T47D (cell line): ENCODE results near the gene ITFG1.
A peak's percentile ranks its signal among the peaks of the same experiment; 100 is the strongest.
"Not testable (repeated sequence)": the region's sequence is repeated elsewhere in the genome, so short reads cannot be mapped to it uniquely, and the experiment has no call there.

Experiments
- DNase-seq, 2 experiments: peaks; one replicate each; pipeline versions ENCODE4 v3.0.0 to v3.0.0-alpha.2; 2011 to 2012; ENCODE audit warnings: low read depth in 1 of 2, low spot score in 1 of 2
- JUND ChIP-seq: IDR thresholded peaks from 2 replicates; pipeline ENCODE4 v1.6.1; 2012; ENCODE audit warnings: low read depth
- in situ Hi-C: cut with HindIII; loops from 2 replicates; pipeline ENCODE4 v1.10.0; 2016; ENCODE audit warnings: low sequenced_read_pairs, low pct_unique_long_range_greater_than_20kb

ITFG1 gene

DNA sequence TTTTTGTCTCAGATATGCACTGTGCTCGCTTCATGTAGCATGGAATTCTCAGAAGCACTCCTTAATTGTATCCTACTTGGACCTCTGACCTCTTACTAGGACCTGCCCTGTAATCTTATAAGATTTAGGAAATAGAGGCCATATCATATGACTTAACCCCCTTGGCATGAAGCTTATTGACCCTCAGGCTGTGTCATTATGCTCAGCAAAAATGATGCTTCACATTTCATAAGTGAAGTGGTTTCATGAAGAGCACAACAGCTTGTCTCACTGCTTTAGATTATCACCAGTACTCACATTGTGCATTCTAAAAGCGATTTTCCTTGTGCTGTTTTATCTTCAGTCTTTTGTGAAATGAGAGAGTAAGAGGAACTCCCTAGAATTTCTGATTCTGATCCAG, 6.6 kb upstream of the ITFG1 start:
- TF ChIP-seq JUND: no peak
- in situ Hi-C loops: no loop called here
- no peak for DNase-seq

GRCh38 chr16:47465919-47466630, 5.2 kb upstream of the ITFG1 start:
- TF ChIP-seq JUND: no peak
- DNase-seq: no peak
- in situ Hi-C loops: no loop called here

- no peak for TF ChIP-seq JUND
- no peak for DNase-seq
- in situ Hi-C loops: no loop called here
Measured at GRCh38 chr16:47463771-47464624, 3.1 kb upstream of the ITFG1 start.

DNA sequence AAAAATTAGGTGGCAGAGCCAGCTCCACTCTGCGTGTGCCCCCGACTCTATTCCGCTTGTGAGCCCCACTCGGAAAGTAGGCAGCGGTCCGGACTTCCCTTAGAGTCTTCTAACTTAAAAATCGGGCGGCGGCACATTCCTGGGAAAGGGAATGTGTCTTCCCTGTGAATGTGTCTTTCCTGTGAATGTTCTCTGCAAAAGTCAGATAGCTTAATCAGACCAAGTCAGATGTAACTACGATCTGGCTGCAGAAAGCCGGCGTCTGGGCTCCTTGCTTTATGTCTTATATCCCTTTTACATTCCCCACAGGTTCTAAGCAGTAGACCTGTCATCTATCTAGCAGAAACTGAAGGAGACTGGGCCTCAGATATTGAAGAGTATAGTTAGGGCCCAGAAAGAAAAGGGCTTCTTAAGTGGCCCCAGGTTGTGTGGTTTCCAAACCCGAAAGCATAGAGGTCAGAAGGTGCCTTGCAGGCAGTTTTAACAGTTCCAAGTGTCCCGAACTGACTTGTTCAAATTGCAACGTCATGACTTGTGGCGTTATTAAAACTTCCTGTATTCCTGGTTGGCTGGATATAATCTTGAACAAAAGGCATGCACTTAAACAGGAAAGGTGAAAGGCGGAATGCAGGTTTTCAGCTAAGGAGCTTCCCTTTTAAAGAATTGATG, 869 bp upstream of the ITFG1 start:
- in situ Hi-C loops: no loop called here
- TF ChIP-seq JUND: no peak; the same call in 1 of the 2 replicates
- peak; percentile 30 to 91 for DNase-seq

GRCh38 chr16:47460359-47460710, 528 bp downstream of the ITFG1 start:
- in situ Hi-C loops: no loop called here
- TF ChIP-seq JUND: no peak
- DNase-seq: peak; percentile 6 to 33

DNA sequence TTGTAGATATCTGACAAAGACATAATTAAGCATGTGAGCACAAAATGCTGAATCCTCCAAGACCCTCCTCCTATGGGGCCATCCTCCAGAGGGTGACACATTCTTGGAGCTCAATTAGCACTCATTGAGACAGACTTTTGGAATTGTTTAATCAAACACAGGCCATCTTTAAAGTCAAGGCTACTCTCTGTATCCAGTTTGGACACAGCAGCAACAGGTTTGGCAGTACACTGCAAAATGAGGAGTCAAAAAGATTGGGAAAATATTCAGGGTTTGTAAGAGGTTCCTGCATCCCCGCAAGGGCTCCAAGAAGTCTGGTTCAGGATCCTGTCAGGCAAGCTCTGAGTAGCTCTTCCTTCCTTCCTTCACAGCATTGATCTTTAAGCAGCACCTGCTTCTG, 1.3 kb downstream of the ITFG1 start:
- in situ Hi-C loops: no loop called here
- DNase-seq: peak in 1 of 2 experiments; percentile 4
- TF ChIP-seq JUND: no peak

DNA sequence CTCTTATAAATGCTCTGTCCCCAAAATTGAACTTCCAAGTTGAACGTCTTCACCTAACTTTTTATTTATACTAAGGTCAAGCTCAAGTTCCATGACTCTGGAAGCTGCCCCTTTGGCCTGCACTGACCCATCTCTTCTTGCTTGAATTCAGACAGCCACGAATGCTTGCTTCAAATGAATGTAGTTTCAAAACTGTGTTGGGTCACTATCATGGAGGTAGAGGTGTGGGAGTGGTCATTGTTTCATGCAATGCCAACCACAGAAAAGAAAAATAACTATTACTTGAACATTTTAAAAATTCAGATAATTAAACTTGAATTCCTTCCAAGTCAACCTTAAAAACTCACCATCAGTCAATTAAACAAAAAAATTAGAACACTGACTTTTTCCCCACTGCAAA, 2.5 kb downstream of the ITFG1 start:
- in situ Hi-C loops: no loop called here
- no peak for TF ChIP-seq JUND
- DNase-seq: no peak

GRCh38 chr16:47449788-47450187, 11.1 kb downstream of the ITFG1 start:
- no peak for DNase-seq
- no peak for TF ChIP-seq JUND
- in situ Hi-C loops: no loop called here

DNA sequence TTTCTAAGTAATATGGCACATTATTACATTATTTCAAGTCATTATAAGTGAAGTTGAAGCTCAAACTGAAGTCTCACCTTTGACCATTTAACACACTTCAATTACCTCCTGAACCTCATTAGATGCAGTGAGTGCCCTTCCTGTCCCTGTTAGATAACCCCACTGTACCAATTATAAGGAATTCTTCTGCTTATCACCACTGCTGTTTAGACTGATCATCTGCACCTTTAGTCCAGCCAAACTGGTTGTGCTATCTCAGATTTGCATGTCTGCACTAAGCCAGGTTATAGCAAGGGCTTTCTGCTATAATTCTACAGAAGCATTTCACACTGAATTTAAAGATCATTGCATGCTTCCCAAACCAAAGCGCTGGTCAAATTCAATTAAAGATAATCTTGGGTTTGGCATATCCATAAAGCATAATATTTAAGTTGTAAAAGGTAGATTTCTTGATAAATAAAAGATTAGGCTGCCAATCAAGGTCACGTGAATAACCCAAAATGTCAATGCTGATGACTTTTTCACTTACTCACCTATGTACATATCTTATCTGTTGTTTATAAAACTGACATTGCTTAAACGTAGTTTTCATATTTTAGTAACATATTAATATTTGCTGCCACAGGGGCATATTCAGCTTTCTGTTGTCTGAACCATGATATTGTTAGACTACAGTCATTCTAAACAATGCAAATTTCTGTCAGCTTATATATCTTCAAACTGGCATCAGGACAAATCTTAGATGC, 11.9 kb downstream of the ITFG1 start:
- DNase-seq: no peak
- TF ChIP-seq JUND: no peak
- in situ Hi-C loops: no loop called here

DNA sequence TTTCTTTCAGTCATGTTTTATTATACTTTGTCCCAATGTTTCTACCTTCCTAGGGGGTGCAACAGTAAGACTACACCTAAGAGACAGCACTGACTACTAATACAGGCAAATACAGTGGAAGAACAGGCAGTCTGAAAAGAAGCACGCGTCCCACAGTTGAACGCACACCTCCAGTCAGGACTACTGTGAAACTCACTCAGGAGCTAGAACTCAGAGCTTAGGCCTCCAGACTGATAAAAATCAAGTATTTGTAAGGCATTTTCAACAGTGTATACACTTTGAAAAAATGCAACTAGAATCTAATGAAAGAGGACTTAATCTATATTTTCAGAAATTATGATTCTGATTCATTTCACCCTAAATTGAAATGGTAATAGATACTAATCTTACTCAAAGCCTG, 14.4 kb downstream of the ITFG1 start:
- no peak for DNase-seq
- TF ChIP-seq JUND: no peak
- in situ Hi-C loops: no loop called here

DNA sequence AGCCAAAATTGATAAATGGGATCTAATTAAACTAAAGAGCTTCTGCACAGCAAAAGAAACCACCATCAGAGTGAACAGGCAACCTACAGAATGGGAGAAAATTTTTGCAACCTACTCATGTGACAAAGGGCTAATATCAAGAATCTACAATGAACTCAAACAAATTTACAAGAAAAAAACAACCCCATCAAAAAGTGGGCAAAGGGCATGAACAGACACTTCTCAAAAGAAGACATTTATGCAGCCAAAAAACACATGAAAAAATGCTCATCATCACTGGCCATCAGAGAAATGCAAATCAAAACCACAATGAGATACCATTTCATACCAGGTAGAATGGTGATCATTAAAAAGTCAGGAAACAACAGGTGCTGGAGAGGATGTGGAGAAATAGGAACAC, 18.0 kb downstream of the ITFG1 start:
- DNase-seq, in situ Hi-C loops: not testable (repeated sequence)

GRCh38 chr16:47440066-47440465, 20.8 kb downstream of the ITFG1 start:
- in situ Hi-C loops, DNase-seq: not testable (repeated sequence)

DNA sequence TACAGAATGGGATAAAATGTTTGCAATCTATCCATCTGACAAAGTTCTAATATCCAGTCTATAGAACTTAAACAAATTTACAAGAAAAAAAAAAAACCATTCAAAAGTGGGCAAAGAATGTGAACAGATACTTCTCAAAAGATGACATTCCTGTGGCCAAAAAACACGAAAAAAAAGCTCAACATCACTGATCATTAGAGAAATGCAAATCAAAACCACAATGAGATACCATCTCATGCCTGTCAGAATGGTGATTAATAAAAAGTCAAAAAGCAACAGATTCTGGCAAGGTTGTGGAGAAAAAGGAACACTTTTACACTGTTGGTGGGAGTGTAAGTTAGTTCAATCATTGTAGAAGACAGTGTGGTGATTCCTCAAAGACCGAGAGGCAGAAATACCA, 26.6 kb downstream of the ITFG1 start:
- DNase-seq, in situ Hi-C loops: not testable (repeated sequence)
